Measurements from ENCODE around the gene MRPL49. TPM values are rescaled to one million over a fixed set of nuclear protein-coding genes. Genes with fewer than 3 reads are reported as not detected.

The MRPL49 gene
- polyA plus RNA-seq, 1 experiment: 68.5 TPM

GRCh38 chr11:65090628-65091027, 31.5 kb upstream of the MRPL49 start:
- Histone ChIP-seq H3K27me3 (ENCODE audit: control insufficient read depth, insufficient read depth, low read length) (no peaks in the 10 kb centered on the region), H3K36me3 (ENCODE audit: control insufficient read depth, insufficient read depth, low read length) (peaks cover 31% of the 10 kb centered on the region), H3K4me3 (ENCODE audit: low read depth, low read length) (no peak overlapping the region)
- TF ChIP-seq CTCF (IDR thresholded peaks at IDR 0.05; ENCODE audit: insufficient read depth, low read depth, low read length): no peak
- POLR2A ChIA-PET: no interaction called here
- no peak for DNase-seq (ENCODE audit: low read depth)
- CTCF ChIA-PET: interaction anchor here (0.8 to 11.9 kb wide), 2 partner anchors 20 to 76 kb away, joined by 4 to 152 read pairs; partner anchors contain the start of gene TM7SF2

- Histone ChIP-seq H3K27me3 (ENCODE audit: control insufficient read depth, insufficient read depth, low read length) (no peaks in the 10 kb centered on the region), H3K4me3 (ENCODE audit: low read depth, low read length) (peak overlapping the region; percentile 63), H3K36me3 (ENCODE audit: control insufficient read depth, insufficient read depth, low read length) (no peaks in the 10 kb centered on the region; the same call in none of the 2 replicates)
- POLR2A ChIA-PET: no interaction called here
- CTCF ChIA-PET: interaction anchor here (11.9 kb wide), 1 partner anchor 15 kb away, joined by 152 read pairs; the partner anchor contains the start of gene TM7SF2
- no peak for TF ChIP-seq CTCF (IDR thresholded peaks at IDR 0.05; ENCODE audit: insufficient read depth, low read depth, low read length)
- DNase-seq (ENCODE audit: low read depth): no peak
These were observed 26.7 kb upstream of the MRPL49 start for GRCh38 chr11:65095427-65095826.

GRCh38 chr11:65095974-65096806, 25.9 kb upstream of the MRPL49 start, which contains the start of gene VPS51:
Gene VPS51 (plus strand): TSS chr11:65096214. CDS start chr11:65096251, 37 bp downstream.
- Histone ChIP-seq H3K36me3 (ENCODE audit: control insufficient read depth, insufficient read depth, low read length) (no peaks in the 10 kb centered on the region; the same call in none of the 2 replicates), H3K27me3 (ENCODE audit: control insufficient read depth, insufficient read depth, low read length) (no peaks in the 10 kb centered on the region), H3K4me3 (ENCODE audit: low read depth, low read length) (peak within 1 kb of the TSS; percentile 63)
- CTCF ChIA-PET: interaction anchor here (11.9 kb wide), 1 partner anchor 14 kb away, joined by 152 read pairs; the partner anchor contains the start of gene TM7SF2
- TF ChIP-seq CTCF (IDR thresholded peaks at IDR 0.05; ENCODE audit: insufficient read depth, low read depth, low read length): no peak
- DNase-seq (ENCODE audit: low read depth): no peak
- POLR2A ChIA-PET: no interaction called here

GRCh38 chr11:65096926-65097325, 25.2 kb upstream of the MRPL49 start:
- CTCF ChIA-PET: interaction anchor here (0.5 to 11.9 kb wide), 3 partner anchors 14 to 106 kb away, joined by 3 to 152 read pairs (median 3); partner anchors contain the start of gene TM7SF2
- POLR2A ChIA-PET: no interaction called here
- no peaks in the 10 kb centered on the region for H3K27me3 ChIP-seq (ENCODE audit: control insufficient read depth, insufficient read depth, low read length)
- H3K36me3 ChIP-seq (ENCODE audit: control insufficient read depth, insufficient read depth, low read length): no peaks in the 10 kb centered on the region; the same call in none of the 2 replicates
- H3K4me3 ChIP-seq (ENCODE audit: low read depth, low read length): peak overlapping the region; percentile 63
- TF ChIP-seq CTCF (IDR thresholded peaks at IDR 0.05; ENCODE audit: insufficient read depth, low read depth, low read length): no peak
- DNase-seq (ENCODE audit: low read depth): no peak

- H3K4me3 ChIP-seq (ENCODE audit: low read depth, low read length): no peak overlapping the region
- 0 out of 2 replicates have a peak, but pooled peaks have one; percentile 8 for TF ChIP-seq CTCF (IDR thresholded peaks at IDR 0.05; ENCODE audit: insufficient read depth, low read depth, low read length)
- POLR2A ChIA-PET: interaction anchor here (0.6 kb wide), 1 partner anchor 15 kb away, joined by 5 read pairs; no protein-coding TSS in a partner anchor
- CTCF ChIA-PET: interaction anchor here (1.0 to 11.9 kb wide), 4 partner anchors 10 to 17 kb away, joined by 3 to 152 read pairs (median 16); partner anchors contain the start of genes TM7SF2 and ZNHIT2
- no peaks in the 10 kb centered on the region; the same call in none of the 2 replicates for H3K36me3 ChIP-seq (ENCODE audit: control insufficient read depth, insufficient read depth, low read length)
- DNase-seq (ENCODE audit: low read depth): no peak
- no peaks in the 10 kb centered on the region for H3K27me3 ChIP-seq (ENCODE audit: control insufficient read depth, insufficient read depth, low read length)
These were observed 21.3 kb upstream of the MRPL49 start for GRCh38 chr11:65100674-65101350.
